Vagina (tissue), 2 donors: ENCODE data around the gene GLP2R. TPM values are rescaled to one million over a fixed set of nuclear protein-coding genes. Genes with fewer than 3 reads are reported as not detected.

Source experiments
- DNase-seq, 2 donors: peaks; one replicate each; pipeline ENCODE4 v3.0.0-alpha.2; 2017; ENCODE audit errors: extremely low spot score in 2 of 2
- H3K27ac ChIP-seq: fragments of 200-600 bp; sonication (generic); one replicate; pipeline ENCODE4 v1.5.1; 2019
- H3K27me3 ChIP-seq: fragments of 200-600 bp; sonication (generic); one replicate; pipeline ENCODE4 v1.5.1; 2019
- H3K36me3 ChIP-seq, 2 donors: fragments of 200-600 bp; sonication (generic); one replicate each; pipeline ENCODE4 v1.5.1; 2017 to 2019
- H3K4me1 ChIP-seq: fragments of 200-600 bp; sonication (generic); one replicate; pipeline ENCODE4 v1.5.1; 2019
- H3K4me3 ChIP-seq, 2 donors: fragments of 200-600 bp; sonication (generic); 1 replicate in 1 of 2; 2 replicates in 1 of 2; pipeline ENCODE4 v1.5.1; 2016 to 2019
- H3K9me3 ChIP-seq: fragments of 200-600 bp; sonication (generic); one replicate; pipeline ENCODE4 v1.5.1; 2019
- CTCF ChIP-seq, 3 experiments: fragments of 450-650 bp in 2 of 3; fragments of 200-600 bp in 1 of 3; sonication (generic) in 1 of 3; IDR thresholded peaks; one replicate each; pipeline ENCODE4 v1.5.1; 2017 to 2019; ENCODE audit warnings: antibody characterized with exemption in 3 of 3, mild to moderate bottlenecking in 2 of 3, moderate library complexity in 2 of 3
- POLR2A ChIP-seq, 2 donors: fragments of 450-650 bp; IDR thresholded peaks; one replicate each; pipeline ENCODE4 v1.6.1; 2017; ENCODE audit warnings: antibody characterized with exemption in 2 of 2, mild to moderate bottlenecking in 2 of 2, moderate library complexity in 2 of 2
- POLR2AphosphoS5 ChIP-seq, 2 donors: sonication (generic); formaldehyde crosslinking; IDR thresholded peaks; one replicate each; pipeline ENCODE4 v1.9.0; 2017; ENCODE audit warnings: antibody characterized with exemption in 2 of 2, mild to moderate bottlenecking in 2 of 2, low read depth in 1 of 2; ENCODE audit not compliant: insufficient read depth in 1 of 2
- intact Hi-C: fragments of 100-400 bp; cut with DNase I; formaldehyde crosslinking; loops from one replicate; pipeline ENCODE4 v1.15.1; 2023
- total RNA-seq: library from RNA; depleted of rRNA; stranded (reverse); fragments of >200 nt; gene quantifications from one replicate; pipeline ENCODE4 v1.2.3, GENCODE V29; 2016

The GLP2R gene
- total RNA-seq, 1 donor from 2014 or later, result 2.9 TPM

- DNase-seq, result no peak
- intact Hi-C loops, result no loop called here
- TF ChIP-seq POLR2AphosphoS5 (IDR thresholded peaks at IDR 0.05; ENCODE audit: insufficient read depth in 1 of 2, low read depth in 1 of 2) (no peak), CTCF (IDR thresholded peaks at IDR 0.05) (no peak), POLR2A (IDR thresholded peaks at IDR 0.05) (no peak)
- H3K4me1 ChIP-seq, result no peaks in the 10 kb centered on the region
- H3K27ac ChIP-seq, result no peak overlapping the region
- H3K4me3 ChIP-seq, result no peak overlapping the region
- H3K36me3 ChIP-seq, result no peaks in the 10 kb centered on the region
- no peaks in the 10 kb centered on the region for H3K27me3 ChIP-seq
- no peaks in the 10 kb centered on the region for H3K9me3 ChIP-seq
Observed at GRCh38 chr17:9817086-9817485, 8.6 kb upstream of the GLP2R start.

GRCh38 chr17:9818760-9819159, 7.0 kb upstream of the GLP2R start:
- no peak overlapping the region for H3K27ac ChIP-seq
- H3K36me3 ChIP-seq, result no peaks in the 10 kb centered on the region
- no peak for DNase-seq
- intact Hi-C loops, result no loop called here
- no peaks in the 10 kb centered on the region for H3K4me1 ChIP-seq
- TF ChIP-seq CTCF (IDR thresholded peaks at IDR 0.05), result no peak
- TF ChIP-seq POLR2AphosphoS5 (IDR thresholded peaks at IDR 0.05; ENCODE audit: insufficient read depth in 1 of 2, low read depth in 1 of 2), result no peak
- no peak for TF ChIP-seq POLR2A (IDR thresholded peaks at IDR 0.05)
- no peaks in the 10 kb centered on the region for H3K9me3 ChIP-seq
- H3K27me3 ChIP-seq, result no peaks in the 10 kb centered on the region
- no peak overlapping the region for H3K4me3 ChIP-seq

GRCh38 chr17:9820448-9820847, 5.3 kb upstream of the GLP2R start:
- H3K36me3 ChIP-seq, result no peaks in the 10 kb centered on the region
- DNase-seq, result no peak
- H3K9me3 ChIP-seq, result no peaks in the 10 kb centered on the region
- intact Hi-C loops, result no loop called here
- H3K4me3 ChIP-seq, result no peak overlapping the region
- H3K27me3 ChIP-seq, result no peaks in the 10 kb centered on the region
- TF ChIP-seq CTCF (IDR thresholded peaks at IDR 0.05), result no peak
- no peak for TF ChIP-seq POLR2A (IDR thresholded peaks at IDR 0.05)
- TF ChIP-seq POLR2AphosphoS5 (IDR thresholded peaks at IDR 0.05; ENCODE audit: insufficient read depth in 1 of 2, low read depth in 1 of 2), result no peak
- H3K4me1 ChIP-seq, result no peaks in the 10 kb centered on the region
- H3K27ac ChIP-seq, result no peak overlapping the region

GRCh38 chr17:9821921-9822320, 3.8 kb upstream of the GLP2R start, which contains the start of gene GSG1L2:
Gene GSG1L2, minus strand, starts transcription at chr17:9822079. Its CDS starts 8 bp downstream, at chr17:9822071.
- no peaks in the 10 kb centered on the region for H3K27me3 ChIP-seq
- intact Hi-C loops, result no loop called here
- H3K9me3 ChIP-seq, result no peaks in the 10 kb centered on the region
- no peaks in the 10 kb centered on the region for H3K4me1 ChIP-seq
- H3K27ac ChIP-seq, result no peak within 1 kb of the TSS
- TF ChIP-seq POLR2A (IDR thresholded peaks at IDR 0.05) (no peak), CTCF (IDR thresholded peaks at IDR 0.05) (no peak), POLR2AphosphoS5 (IDR thresholded peaks at IDR 0.05; ENCODE audit: insufficient read depth in 1 of 2, low read depth in 1 of 2) (no peak)
- no peaks in the 10 kb centered on the region for H3K36me3 ChIP-seq
- no peak within 1 kb of the TSS for H3K4me3 ChIP-seq
- DNase-seq, result no peak

- H3K4me1 ChIP-seq, result no peaks in the 10 kb centered on the region
- no peaks in the 10 kb centered on the region for H3K27me3 ChIP-seq
- no peak overlapping the region for H3K4me3 ChIP-seq
- no peak for DNase-seq
- H3K27ac ChIP-seq, result no peak overlapping the region
- no peaks in the 10 kb centered on the region for H3K36me3 ChIP-seq
- TF ChIP-seq POLR2AphosphoS5 (IDR thresholded peaks at IDR 0.05; ENCODE audit: insufficient read depth in 1 of 2, low read depth in 1 of 2) (no peak), CTCF (IDR thresholded peaks at IDR 0.05) (no peak), POLR2A (IDR thresholded peaks at IDR 0.05) (no peak)
- intact Hi-C loops, result no loop called here
- no peaks in the 10 kb centered on the region for H3K9me3 ChIP-seq
Observed at GRCh38 chr17:9824094-9824493, 1.6 kb upstream of the GLP2R start.
